Skeletal muscle cell (primary cell): ENCODE data around the gene TSR1.

Experiments
- DNase-seq: peaks from one replicate; pipeline ENCODE4 v3.0.0-alpha.2; 2010; ENCODE audit warnings: low read depth
- H3K4me3 ChIP-seq: 2 replicates; pipeline ENCODE4 v1.5.1; 2011; ENCODE audit warnings: low read depth, mild to moderate bottlenecking, control low read depth, low read length, moderate library complexity

Gene TSR1

GRCh38 chr17:2369551-2370210 is 33.4 kb upstream of the TSR1 start:
- H3K4me3 ChIP-seq = no peak overlapping the region
- no peak for DNase-seq

DNA sequence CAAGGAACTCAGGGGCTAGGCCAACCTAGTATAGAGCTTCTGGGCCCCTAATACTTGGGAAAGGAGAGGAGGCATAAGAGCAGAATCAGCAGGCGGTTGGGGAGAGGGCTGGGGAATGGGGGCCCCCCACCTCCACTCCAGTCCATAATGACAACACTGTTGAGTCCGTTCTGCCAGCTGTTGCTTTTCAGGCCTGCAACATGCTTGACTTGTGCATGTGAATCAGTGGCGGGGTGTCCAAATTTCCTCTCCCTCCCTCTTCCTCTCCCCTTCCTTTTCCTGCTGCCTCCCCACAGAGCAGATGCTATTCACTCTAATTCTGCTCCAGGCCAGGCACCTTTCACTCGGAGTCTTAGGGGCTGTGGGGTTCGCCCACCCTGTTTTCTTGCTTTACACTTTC is 32.8 kb upstream of the TSR1 start:
- no peak for DNase-seq
- no peak overlapping the region for H3K4me3 ChIP-seq

- H3K4me3 ChIP-seq = no peak overlapping the region
- no peak for DNase-seq
These were observed 32.1 kb upstream of the TSR1 start for GRCh38 chr17:2368359-2368758.

DNA sequence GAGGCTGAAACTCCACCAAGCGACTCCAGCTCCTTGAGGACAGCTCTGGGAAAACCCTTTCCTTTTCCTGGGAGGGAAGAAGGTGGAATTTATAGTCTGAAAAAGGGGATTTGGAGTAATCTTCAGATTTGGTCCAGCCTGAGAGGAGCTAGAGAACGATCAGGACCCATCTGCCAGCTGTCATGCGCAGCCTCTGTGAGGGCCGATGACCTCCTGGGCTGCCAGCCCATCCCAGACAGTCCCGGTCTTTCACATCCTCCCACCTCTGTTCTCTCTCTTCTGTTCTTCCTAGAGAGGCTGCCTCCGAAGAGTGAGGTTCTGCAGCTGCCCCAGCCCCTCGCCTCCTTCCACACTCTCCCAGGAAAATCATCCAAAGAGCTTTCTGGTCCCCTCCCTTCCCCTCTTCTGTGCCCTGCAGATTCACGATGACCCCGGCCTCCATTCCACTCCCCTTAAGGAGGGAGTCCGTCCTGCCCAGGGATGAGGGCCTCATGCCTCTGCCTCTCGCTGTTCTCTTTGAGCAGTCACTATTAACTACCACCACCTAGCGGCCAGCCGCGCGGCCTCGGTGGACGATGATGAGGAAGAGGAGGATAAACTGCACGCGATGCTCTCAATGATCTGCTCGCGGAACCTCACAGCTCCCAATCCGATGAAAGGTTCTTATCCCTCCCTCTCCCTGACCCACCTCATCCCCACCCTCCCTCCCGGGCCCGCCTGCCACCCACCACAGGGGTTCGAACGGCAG is 30.7 kb upstream of the TSR1 start:
- DNase-seq = no peak
- H3K4me3 ChIP-seq = no peak overlapping the region

DNA sequence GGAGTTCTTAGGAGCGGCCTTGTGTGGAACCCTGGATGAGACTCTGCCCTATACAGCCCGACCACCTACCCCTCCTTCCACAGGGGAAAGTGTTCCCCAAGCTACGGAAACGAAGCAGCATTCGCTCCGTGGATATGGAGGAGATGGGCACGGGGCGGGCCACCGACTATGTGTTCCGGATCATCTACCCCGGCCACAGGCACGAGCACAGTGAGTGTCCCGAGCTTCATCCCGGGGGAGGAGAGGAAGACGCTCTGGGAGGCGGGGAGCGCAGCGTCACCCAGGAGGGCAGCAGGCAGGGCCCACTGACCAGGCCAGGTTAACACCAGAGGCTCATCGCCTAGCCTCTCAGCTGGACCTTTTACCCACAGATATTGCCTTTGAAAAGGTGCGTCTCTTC is 28.9 kb upstream of the TSR1 start:
- H3K4me3 ChIP-seq = no peak overlapping the region
- DNase-seq = no peak

DNA sequence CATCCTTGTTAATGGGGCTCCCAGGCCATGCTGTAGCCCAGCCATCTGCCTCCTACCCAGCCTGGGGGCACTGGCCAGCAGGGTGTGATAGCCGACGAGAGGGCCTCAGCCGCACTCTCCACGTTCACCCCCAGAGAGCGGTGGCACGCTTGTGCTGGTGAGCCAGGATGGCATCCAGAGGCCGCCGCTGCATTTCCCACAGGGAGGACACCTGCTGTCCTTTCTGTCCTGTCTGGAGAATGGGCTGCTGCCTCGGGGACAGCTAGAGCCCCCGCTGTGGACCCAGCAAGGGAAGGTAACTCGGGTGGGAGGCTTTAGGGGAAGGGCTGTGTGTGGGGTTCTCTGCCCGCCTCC is 28.5 kb upstream of the TSR1 start:
- DNase-seq = no peak
- no peak overlapping the region for H3K4me3 ChIP-seq

- no peak overlapping the region for H3K4me3 ChIP-seq
- no peak for DNase-seq
These were observed 27.9 kb upstream of the TSR1 start for GRCh38 chr17:2363851-2364762.

DNA sequence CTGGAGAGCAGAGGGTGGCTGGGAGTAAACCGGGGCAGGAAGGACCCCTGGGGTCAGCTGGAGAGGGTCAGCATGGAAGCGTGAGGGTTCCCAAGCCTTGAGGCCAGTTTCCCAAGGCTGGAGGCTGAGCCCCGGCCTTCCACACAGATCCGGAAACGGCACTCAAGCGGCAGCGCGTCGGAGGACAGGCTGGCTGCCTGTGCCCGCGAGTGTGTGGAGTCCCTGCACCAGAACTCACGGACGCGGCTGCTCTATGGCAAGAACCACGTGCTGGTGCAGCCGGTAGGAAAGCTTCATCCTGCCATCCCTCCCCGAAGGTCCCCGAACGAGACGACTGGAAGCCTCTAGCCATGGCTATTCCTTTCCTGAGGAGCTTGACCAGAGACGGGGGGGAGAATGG is 27.1 kb upstream of the TSR1 start:
- H3K4me3 ChIP-seq = no peak overlapping the region
- DNase-seq = no peak

DNA sequence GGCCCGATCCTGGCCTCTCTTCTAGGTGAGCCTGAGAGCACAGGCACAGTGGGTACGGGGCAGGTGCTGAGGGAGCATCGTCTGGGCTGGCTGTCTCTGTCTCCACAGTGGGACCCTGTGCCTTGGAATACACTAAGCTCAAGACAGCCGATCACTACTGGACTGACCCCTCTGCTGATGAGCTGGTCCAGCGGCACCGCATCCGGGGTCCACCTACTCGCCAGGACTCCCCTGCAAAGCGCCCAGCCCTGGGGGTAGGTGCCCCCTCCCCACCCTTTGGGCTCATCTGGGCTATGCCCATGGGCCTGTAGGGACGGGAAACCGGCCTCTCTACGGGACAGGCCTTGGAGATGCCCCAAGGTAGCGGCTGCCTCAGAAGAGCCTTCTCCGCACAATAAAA is 26.6 kb upstream of the TSR1 start:
- H3K4me3 ChIP-seq = no peak overlapping the region
- DNase-seq = no peak

- H3K4me3 ChIP-seq = no peak overlapping the region
- DNase-seq = no peak
These were observed 26.2 kb upstream of the TSR1 start for GRCh38 chr17:2362416-2362815.

- no peak overlapping the region for H3K4me3 ChIP-seq
- no peak for DNase-seq
These were observed 25.8 kb upstream of the TSR1 start for GRCh38 chr17:2362016-2362415.

- no peak overlapping the region for H3K4me3 ChIP-seq
- no peak for DNase-seq
These were observed 24.9 kb upstream of the TSR1 start for GRCh38 chr17:2361010-2361760.

- H3K4me3 ChIP-seq = no peak overlapping the region
- DNase-seq = no peak
These were observed 21.7 kb upstream of the TSR1 start for GRCh38 chr17:2357931-2358434.

DNA sequence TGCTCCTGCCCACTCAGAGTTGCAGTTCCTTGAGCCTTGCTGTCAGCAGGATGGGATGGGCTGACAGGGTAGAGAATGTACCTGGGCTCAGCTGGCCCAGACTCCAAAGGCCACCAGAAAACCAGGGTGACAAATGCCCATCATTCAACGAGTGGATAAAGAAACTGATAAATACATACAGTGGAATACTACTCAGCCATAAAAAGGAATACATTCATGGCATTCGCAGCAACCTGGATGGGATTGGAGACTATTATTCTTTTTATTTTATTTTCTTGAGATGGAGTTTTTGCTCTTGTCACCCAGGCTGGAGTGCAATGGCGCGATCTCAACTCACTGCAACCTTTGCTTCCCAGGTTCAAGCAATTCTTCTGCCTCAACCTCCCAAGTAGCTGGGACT is 21.0 kb upstream of the TSR1 start:
- no peak overlapping the region for H3K4me3 ChIP-seq
- no peak for DNase-seq

DNA sequence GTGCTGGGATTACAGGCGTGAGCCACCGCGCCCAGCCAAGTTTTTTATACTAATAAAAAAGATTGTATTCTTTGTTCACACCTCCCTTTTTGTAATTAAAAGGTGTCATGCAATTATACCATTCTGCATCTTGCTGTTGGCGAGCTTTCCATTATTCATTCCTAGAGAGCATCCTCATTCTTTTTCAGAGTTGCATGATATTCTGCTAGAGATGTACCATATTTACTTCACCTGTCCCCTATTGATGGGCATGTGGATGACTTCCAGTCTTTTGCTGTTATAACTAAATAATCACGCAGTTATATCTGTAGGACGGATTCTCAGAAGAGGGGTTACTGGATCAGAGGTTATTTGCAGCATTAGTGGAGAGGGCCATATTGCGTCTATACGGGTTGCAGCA is 18.1 kb upstream of the TSR1 start:
- DNase-seq = no peak
- H3K4me3 ChIP-seq = no peak overlapping the region

GRCh38 chr17:2351269-2351668 is 15.0 kb upstream of the TSR1 start:
- H3K4me3 ChIP-seq = no peak overlapping the region

DNA sequence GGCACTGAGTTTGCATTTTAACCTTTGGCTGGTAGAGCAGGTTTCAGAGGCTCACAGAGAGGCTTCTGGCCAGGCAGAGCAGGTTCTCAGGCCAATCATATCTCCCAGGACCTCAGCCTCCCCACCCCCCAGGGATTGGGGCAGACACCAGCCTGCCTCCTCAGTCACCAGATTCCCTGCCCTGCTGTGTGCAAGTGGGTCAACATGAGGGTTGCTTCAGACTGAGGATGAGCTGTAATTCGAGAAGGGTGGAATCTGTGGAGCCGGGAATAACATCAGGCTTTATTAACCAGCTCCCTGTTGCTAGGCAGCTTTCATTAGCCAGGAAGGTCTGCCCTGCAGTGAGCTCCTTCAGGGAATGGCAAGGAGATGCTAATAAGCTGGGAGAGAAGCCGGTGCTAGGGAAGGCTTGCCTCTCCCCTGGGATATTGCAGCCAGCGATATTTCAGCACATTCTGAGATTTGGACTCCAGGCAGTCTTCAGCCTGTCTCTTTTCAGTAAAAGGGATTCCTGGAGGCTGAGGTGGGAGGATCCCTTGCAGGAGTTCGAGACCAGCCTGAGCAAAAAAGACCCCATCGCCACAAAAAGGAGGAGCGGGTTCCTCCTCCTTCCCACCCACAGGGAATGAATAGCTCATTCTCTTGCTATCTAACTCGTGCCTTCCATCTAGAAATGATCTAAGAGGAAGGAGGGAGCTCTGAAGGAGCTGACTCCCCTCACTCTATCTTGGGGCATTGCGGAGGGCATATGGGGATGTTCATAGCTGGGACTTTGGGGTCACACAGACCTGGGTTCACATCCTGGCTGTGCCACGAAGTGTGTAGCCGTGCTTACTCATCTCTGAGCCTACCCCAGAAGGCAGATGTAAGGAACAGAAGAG is 11.8 kb upstream of the TSR1 start:
- no peak overlapping the region for H3K4me3 ChIP-seq
- DNase-seq = peak; percentile 66

More at GRCh38 chr17:2351269-2351668, 15.0 kb upstream of the TSR1 start:
- DNase-seq = no peak

GRCh38 chr17:2346475-2346874 is 10.2 kb upstream of the TSR1 start:
- DNase-seq = no peak

DNA sequence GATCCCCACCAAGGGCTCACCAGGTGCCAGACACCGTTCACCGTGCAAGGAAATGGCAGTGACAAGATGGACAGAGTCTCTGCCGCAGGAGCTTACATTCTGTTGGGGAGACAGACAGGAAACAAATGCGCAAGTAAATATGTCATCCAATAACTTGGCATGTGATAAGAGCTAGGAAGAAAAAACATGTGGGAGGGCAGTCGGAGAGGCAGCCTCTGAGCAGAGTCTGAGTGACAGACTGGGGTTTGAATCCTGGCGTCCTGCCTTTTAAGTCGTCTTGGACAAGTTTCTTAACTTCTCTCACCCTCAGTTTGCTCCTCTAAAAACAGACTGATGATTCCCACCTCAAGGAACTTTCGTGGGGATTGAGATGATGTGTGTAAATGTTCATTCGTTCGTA is 8.3 kb upstream of the TSR1 start:
- no peak for DNase-seq
- no peak overlapping the region for H3K4me3 ChIP-seq

More at GRCh38 chr17:2346475-2346874, 10.2 kb upstream of the TSR1 start:
- H3K4me3 ChIP-seq = no peak overlapping the region
